DMS153 (cell line): Measurements from ENCODE around the gene LRRC17.

ENCODE experiments used
- DNase-seq: peaks from one replicate; lab custom pipeline; 2025; lab: John Stamatoyannopoulos, UW

LRRC17 gene

DNA sequence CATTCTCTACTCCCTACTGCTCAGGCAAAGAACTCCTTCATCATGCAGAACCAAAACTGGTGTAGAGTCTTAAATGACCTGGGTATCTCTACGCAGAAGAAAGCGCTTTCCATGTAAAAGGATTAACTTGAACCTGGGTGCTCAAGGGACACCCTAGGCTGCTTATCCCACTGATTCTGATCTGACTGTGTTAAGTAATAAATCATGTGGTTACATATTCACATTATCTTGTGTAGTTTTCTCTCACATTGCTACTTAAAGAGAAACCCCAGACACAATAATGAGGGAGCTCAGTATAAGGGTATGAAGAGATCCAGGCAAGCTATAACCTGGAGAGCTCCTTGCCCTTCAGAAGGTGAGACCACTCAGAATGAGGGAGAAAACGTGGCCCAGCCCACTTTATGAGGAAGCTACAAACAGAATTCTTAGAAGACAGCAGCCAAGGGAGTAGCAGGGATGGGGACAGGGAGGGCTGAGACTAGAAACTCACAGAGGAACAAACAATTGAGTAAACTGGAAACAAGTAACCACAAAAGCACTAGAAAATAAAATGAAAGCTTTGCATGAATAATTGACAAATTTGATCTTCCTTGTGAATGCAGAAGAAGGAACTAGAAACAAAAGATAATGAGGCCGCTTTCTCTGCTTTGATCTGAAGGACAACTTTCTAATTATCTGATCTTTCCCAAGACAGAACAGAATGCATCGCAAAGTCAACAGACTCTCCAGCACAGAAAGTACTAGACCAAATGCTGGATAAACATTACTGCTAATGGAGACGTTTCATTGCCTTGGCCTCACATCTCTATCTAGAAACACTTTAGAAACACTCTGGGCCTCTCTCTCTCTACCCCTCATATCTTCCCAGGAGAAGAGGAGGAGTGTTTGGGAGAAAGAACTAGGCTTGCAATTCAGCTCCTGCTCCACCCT lies 76.1 kb downstream of the LRRC17 start:
- DNase-seq: no peak

DNA sequence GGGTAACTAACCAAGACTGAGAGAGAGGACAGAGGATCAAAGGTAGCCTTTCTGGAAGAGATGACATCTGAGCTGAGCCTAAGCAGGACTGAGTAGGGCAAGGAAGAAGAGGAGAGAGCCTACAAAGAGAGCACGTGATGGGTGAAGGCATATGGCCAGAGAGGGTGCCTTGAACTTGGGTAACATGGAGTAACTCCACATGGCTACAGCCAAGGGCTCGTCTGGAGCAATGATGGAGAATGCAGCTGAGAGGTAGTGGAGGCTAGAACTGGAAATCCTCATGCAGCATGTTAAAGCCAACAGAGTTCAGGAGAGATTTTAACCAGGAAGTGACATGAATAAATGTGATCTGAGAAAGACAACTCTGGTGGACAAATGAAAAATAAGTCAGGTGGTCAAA lies 77.8 kb downstream of the LRRC17 start:
- DNase-seq: no peak

- no peak for DNase-seq
Measured at GRCh38 chr7:102991077-102991539, 78.3 kb downstream of the LRRC17 start.

- peak; percentile 80 for DNase-seq
Measured at GRCh38 chr7:102991540-102992214, 78.9 kb downstream of the LRRC17 start.

DNA sequence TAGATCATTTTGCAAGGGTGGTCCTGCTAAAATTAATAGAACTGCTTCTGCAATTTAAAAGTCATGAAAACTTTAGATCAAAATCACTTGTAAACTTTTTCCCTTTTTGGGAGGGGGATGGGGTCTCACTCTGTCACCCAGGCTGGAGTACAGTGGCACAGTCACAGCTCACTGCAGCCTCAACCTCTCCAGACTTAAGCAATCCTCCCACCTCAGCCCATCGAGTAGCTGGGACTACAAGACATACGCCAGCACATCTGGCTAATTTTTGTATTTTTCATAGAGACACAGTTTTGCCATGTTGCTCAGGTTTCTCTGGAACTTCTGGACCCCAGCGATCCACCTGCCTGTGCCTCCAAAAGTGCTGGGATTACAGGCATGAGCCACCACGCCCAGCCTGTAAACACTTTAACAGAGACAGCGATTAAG lies 79.7 kb downstream of the LRRC17 start:
- no peak for DNase-seq

GRCh38 chr7:102992938-102993717 lies 80.3 kb downstream of the LRRC17 start:
- no peak for DNase-seq

- DNase-seq: no peak
Measured at GRCh38 chr7:102993718-102994029, 80.9 kb downstream of the LRRC17 start.

GRCh38 chr7:102994567-102994966 lies 81.8 kb downstream of the LRRC17 start:
- DNase-seq: no peak
